Measurements from ENCODE around the gene ZNF189.

DNA sequence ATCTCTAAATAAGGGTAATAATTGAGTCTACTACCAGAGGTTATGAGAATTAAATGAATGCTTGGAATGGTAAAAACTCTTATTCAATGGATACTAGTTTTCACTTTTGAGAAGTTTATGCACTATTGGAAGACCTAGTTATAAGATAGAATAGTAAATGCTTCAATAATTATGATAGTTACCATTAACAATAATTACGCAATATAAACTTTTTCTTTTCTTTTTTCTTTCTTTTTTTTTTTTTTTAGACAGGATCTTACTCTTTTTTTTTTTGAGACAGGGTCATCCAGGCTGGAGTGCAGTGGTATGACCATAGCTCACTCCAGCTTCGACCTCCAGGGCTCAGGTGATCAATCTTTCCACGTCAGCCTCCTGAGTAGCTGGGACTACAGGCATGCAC lies 30.3 kb downstream of the ZNF189 start:
- TF ChIP-seq POLR2A (IDR thresholded peaks at IDR 0.05; ENCODE audit: low read depth, low read length) (no peak), EZH2 (IDR thresholded peaks at IDR 0.05; ENCODE audit: borderline replicate concordance, low read depth, low read length, severe bottlenecking) (no peak), POLR2AphosphoS5 (IDR thresholded peaks at IDR 0.05; ENCODE audit: insufficient read depth, low read depth, low read length) (no peak), GATA2 (IDR thresholded peaks at IDR 0.05; ENCODE audit: insufficient read depth, insufficient read length, low read depth, low read length) (no peak), MYC (IDR thresholded peaks at IDR 0.05; ENCODE audit: low read depth, low read length) (no peak), JUN (IDR thresholded peaks at IDR 0.05; ENCODE audit: borderline replicate concordance, insufficient read depth, insufficient read length, low read depth) (no peak)
- TF ChIP-seq, protein P1, sequence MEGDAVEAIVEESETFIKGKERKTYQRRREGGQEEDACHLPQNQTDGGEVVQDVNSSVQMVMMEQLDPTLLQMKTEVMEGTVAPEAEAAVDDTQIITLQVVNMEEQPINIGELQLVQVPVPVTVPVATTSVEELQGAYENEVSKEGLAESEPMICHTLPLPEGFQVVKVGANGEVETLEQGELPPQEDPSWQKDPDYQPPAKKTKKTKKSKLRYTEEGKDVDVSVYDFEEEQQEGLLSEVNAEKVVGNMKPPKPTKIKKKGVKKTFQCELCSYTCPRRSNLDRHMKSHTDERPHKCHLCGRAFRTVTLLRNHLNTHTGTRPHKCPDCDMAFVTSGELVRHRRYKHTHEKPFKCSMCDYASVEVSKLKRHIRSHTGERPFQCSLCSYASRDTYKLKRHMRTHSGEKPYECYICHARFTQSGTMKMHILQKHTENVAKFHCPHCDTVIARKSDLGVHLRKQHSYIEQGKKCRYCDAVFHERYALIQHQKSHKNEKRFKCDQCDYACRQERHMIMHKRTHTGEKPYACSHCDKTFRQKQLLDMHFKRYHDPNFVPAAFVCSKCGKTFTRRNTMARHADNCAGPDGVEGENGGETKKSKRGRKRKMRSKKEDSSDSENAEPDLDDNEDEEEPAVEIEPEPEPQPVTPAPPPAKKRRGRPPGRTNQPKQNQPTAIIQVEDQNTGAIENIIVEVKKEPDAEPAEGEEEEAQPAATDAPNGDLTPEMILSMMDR (IDR thresholded peaks at IDR 0.05; ENCODE audit: extremely low read depth in 1 of 2, insufficient read depth in 1 of 2, low read depth in 1 of 2, low read length in 2 of 2) = no peak
- TF ChIP-seq, protein P2, sequence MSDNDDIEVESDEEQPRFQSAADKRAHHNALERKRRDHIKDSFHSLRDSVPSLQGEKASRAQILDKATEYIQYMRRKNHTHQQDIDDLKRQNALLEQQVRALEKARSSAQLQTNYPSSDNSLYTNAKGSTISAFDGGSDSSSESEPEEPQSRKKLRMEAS (IDR thresholded peaks at IDR 0.05; ENCODE audit: insufficient read depth, insufficient read length) = no peak

Measured in endothelial cell of umbilical vein (primary cell).